GM10266 (cell line): ENCODE data around the gene CMTM7.
A peak's percentile ranks its signal among the peaks of the same experiment; 100 is the strongest.
"Not testable (repeated sequence)": the region's sequence is repeated elsewhere in the genome, so short reads cannot be mapped to it uniquely, and the experiment has no call there.

Experiments
- DNase-seq: peaks from one replicate; pipeline ENCODE4 v3.0.0; 2012; ENCODE audit errors: extremely low spot score
- CTCF ChIP-seq: IDR thresholded peaks from 2 replicates; pipeline ENCODE4 v1.5.1; 2012; ENCODE audit warnings: mild to moderate bottlenecking, low read depth; ENCODE audit not compliant: control insufficient read depth, insufficient read depth; ENCODE audit errors: missing control alignments

The CMTM7 gene

GRCh38 chr3:32437896-32438295 lies 46.2 kb downstream of the CMTM7 start:
- no peak for TF ChIP-seq CTCF
- DNase-seq: no peak

GRCh38 chr3:32438596-32439344 lies 47.1 kb downstream of the CMTM7 start:
- DNase-seq: peak; percentile 76
- TF ChIP-seq CTCF: no peak

DNA sequence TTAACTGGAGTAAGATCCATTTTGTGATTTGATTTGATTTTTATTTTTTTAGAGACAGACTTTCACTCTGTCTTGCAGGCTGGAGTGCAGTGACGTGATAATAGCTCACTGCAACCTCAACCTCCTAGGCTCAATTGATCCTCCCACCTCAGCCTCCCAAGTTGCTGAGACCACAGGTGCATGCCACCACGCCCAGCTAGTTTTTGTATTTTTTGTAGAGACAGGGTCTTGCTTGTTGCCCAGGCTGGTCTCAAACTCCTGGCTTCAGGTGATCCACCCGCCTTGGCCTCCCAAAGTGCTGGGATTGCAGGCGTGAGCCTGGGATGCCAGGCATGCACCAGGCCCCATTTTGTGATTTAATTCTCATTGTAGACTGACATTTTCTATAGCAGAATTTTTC lies 47.8 kb downstream of the CMTM7 start:
- DNase-seq: not testable (repeated sequence)

GRCh38 chr3:32440611-32441350 lies 49.1 kb downstream of the CMTM7 start:
- TF ChIP-seq CTCF: no peak
- no peak for DNase-seq

- no peak for TF ChIP-seq CTCF
Measured at GRCh38 chr3:32442766-32443165, 51.1 kb downstream of the CMTM7 start.

DNA sequence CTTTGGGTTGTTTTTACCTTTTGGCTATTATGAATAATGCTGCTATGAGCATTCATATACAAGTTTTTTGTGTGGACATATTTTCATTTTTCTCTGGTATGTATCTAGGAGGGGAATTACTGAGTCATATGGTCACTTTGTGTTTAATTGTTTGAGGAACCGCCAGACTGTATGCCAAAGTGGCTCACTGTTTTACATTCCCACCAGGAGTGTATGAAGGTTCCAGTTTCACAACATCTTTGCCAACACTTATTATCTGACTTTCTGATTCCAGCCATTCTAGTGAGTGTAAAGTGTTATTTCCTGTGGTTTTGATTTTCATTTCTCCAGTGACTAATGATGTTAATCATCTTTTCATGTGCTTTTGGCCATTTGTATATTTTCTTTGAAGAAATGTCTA lies 51.8 kb downstream of the CMTM7 start:
- DNase-seq: no peak
- no peak for TF ChIP-seq CTCF

More at GRCh38 chr3:32442766-32443165, 51.1 kb downstream of the CMTM7 start:
- DNase-seq: no peak

GRCh38 chr3:32447865-32448400 lies 56.3 kb downstream of the CMTM7 start:
- no peak for TF ChIP-seq CTCF
- no peak for DNase-seq
